Vagina (tissue), 2 donors: ENCODE data around the gene ARMH3.

Experiments used
- POLR2A ChIP-seq, 2 donors: fragments of 450-650 bp; IDR thresholded peaks; one replicate each; pipeline ENCODE4 v1.6.1; 2017; ENCODE audit warnings: antibody characterized with exemption in 2 of 2, mild to moderate bottlenecking in 2 of 2, moderate library complexity in 2 of 2
- POLR2AphosphoS5 ChIP-seq, 2 donors: sonication (generic); formaldehyde crosslinking; IDR thresholded peaks; one replicate each; pipeline ENCODE4 v1.9.0; 2017; ENCODE audit warnings: antibody characterized with exemption in 2 of 2, mild to moderate bottlenecking in 2 of 2, low read depth in 1 of 2; ENCODE audit not compliant: insufficient read depth in 1 of 2
- TF ChIP-seq, protein P1 (sequence below), 3 experiments: fragments of 450-650 bp in 2 of 3; fragments of 200-600 bp in 1 of 3; sonication (generic) in 1 of 3; IDR thresholded peaks; one replicate each; pipeline ENCODE4 v1.5.1; 2017 to 2019; ENCODE audit warnings: antibody characterized with exemption in 3 of 3, mild to moderate bottlenecking in 2 of 3, moderate library complexity in 2 of 3

DNA sequence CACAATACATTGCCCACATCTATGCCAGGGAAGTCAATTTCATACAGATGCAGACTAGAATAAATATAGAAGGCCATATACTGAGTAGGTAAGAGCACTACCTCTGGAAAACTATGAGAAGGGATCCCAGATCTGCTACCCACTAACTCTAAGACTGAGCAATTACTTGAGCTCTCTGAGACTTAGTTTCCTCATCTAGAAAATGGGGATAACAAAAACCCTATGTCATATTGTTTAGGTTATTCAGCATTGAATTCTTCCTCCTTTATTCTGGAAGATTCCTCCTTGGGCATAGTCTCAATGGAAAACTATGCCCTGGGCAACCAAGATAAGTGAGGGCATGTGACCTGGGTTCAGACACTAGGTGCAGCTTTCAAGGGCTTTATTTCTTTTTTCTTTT lies 4.0 kb upstream of the ARMH3 start:
- TF ChIP-seq, protein P1, sequence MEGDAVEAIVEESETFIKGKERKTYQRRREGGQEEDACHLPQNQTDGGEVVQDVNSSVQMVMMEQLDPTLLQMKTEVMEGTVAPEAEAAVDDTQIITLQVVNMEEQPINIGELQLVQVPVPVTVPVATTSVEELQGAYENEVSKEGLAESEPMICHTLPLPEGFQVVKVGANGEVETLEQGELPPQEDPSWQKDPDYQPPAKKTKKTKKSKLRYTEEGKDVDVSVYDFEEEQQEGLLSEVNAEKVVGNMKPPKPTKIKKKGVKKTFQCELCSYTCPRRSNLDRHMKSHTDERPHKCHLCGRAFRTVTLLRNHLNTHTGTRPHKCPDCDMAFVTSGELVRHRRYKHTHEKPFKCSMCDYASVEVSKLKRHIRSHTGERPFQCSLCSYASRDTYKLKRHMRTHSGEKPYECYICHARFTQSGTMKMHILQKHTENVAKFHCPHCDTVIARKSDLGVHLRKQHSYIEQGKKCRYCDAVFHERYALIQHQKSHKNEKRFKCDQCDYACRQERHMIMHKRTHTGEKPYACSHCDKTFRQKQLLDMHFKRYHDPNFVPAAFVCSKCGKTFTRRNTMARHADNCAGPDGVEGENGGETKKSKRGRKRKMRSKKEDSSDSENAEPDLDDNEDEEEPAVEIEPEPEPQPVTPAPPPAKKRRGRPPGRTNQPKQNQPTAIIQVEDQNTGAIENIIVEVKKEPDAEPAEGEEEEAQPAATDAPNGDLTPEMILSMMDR (IDR thresholded peaks at IDR 0.05): no peak
- TF ChIP-seq POLR2AphosphoS5 (IDR thresholded peaks at IDR 0.05; ENCODE audit: insufficient read depth in 1 of 2, low read depth in 1 of 2): no peak
- TF ChIP-seq POLR2A (IDR thresholded peaks at IDR 0.05): no peak
